ENCODE results near the gene ASTN2. TPM values are rescaled to one million over a fixed set of nuclear protein-coding genes. Genes with fewer than 3 reads are reported as not detected.

Gene ASTN2
- total and polyA plus RNA-seq, 9 of the 15 experiments (the other 6 are each of a cell fraction or from before 2014, with no cell fraction given), result 0.56 to 3.5 (median 1.9) TPM

GRCh38 chr9:116480700-116481099, 934.2 kb downstream of the ASTN2 start:
- Histone ChIP-seq H3K27ac (ENCODE audit: extremely low read depth, low read depth, low read length) (no peak overlapping the region), H2AFZ (ENCODE audit: low read depth, low read length) (peak overlapping the region; percentile 18; the same call in 1 of the 2 replicates), H3K36me3 (ENCODE audit: control insufficient read depth, insufficient read depth, low read length) (no peaks in the 10 kb centered on the region), H3K4me3 (no peak overlapping the region), H3K79me2 (ENCODE audit: control insufficient read depth, insufficient read depth, low read length) (no peaks in the 10 kb centered on the region), H4K20me1 (replicated peaks; ENCODE audit: control insufficient read depth, insufficient read depth, low read length) (no peaks in the 10 kb centered on the region), H3K27me3 (ENCODE audit: control insufficient read depth in 2 of 2, insufficient read depth in 2 of 2, low read length in 2 of 2) (no peaks in the 10 kb centered on the region), H3K4me1 (replicated peaks in 1 of 2; ENCODE audit: control insufficient read depth in 2 of 2, insufficient read depth in 2 of 2, low read length in 2 of 2) (peaks cover 18 to 31% of the 10 kb centered on the region in 2 experiments; a peak in 4 of 5 replicates), H3K4me2 (ENCODE audit: insufficient read depth, low read length) (no peak overlapping the region), H3K9me3 (replicated peaks; ENCODE audit: control insufficient read depth, insufficient read depth, low read depth, low read length) (no peaks in the 10 kb centered on the region), H3K9ac (ENCODE audit: insufficient read depth in 1 of 2, low read depth in 2 of 2, low read length in 2 of 2) (no peak overlapping the region), H3K9me1 (ENCODE audit: control insufficient read depth, insufficient read depth, low read length) (no peaks in the 10 kb centered on the region)
- peak; percentile 37 for FAIRE-seq
- ATAC-seq, result peak; percentile 40
- no peak for DNase-seq (ENCODE audit: extremely low read depth in 1 of 4, low spot score in 3 of 4)
- WGBS (ENCODE audit: insufficient coverage, low coverage, missing lambda C conversion rate), result 66% methylated on average over 4 of the region's 4 CpGs
- ChIA-PET CTCF (ENCODE audit: low intra/inter-chr PET ratio) (no interaction called here), POLR2A (interaction anchor here (1.3 kb wide), 1 partner anchor 9 kb away, joined by 6 read pairs; no protein-coding TSS in a partner anchor)
- in situ Hi-C loops (cut with MboI) (no loop called here), intact Hi-C loops (cut with micrococcal nuclease) (no loop called here)
- BruUV-seq (replicated peaks), result no TSS peak
- TF ChIP-seq ZNF217 (CRISPR knock-in tag; IDR thresholded peaks at IDR 0.05) (no peak), ZNF592 (IDR thresholded peaks at IDR 0.05) (peak; percentile 48; the same call in 1 of the 2 replicates), MGA (IDR thresholded peaks at IDR 0.05) (peak; percentile 62), JUND (IDR thresholded peaks at IDR 0.05; ENCODE audit: borderline replicate concordance, low read depth, low read length) (0 out of 2 replicates have a peak, but pooled peaks have one; percentile 5), JUND (tag; IDR thresholded peaks at IDR 0.05; ENCODE audit: borderline replicate concordance, low read depth, low read length) (peak; percentile 41; the same call in 1 of the 3 replicates)

Measured in K562 (cell line).